Urinary bladder (tissue), 4 donors: ENCODE data around the gene ECE1. TPM values are rescaled to one million over a fixed set of nuclear protein-coding genes. Genes with fewer than 3 reads are reported as not detected.
"Not testable (repeated sequence)": the region's sequence is repeated elsewhere in the genome, so short reads cannot be mapped to it uniquely, and the experiment has no call there.

Source experiments
- DNase-seq: peaks from one replicate; pipeline ENCODE4 v3.0.0-alpha.2; 2015; ENCODE audit errors: extremely low spot score
- H3K27ac ChIP-seq: one replicate; pipeline ENCODE4 v1.5.1; 2013; ENCODE audit warnings: low read depth, mild to moderate bottlenecking, moderate library complexity
- H3K36me3 ChIP-seq: one replicate; pipeline ENCODE4 v1.6.1; 2013; ENCODE audit warnings: mild to moderate bottlenecking, moderate library complexity; ENCODE audit not compliant: insufficient read depth
- H3K4me1 ChIP-seq: one replicate; pipeline ENCODE4 v1.6.1; 2013; ENCODE audit warnings: mild to moderate bottlenecking, moderate library complexity; ENCODE audit not compliant: insufficient read depth
- H3K4me3 ChIP-seq: one replicate; pipeline ENCODE4 v1.5.1; 2013; ENCODE audit warnings: low read depth, low read length
- WGBS: extraction: QIAGEN DNeasy Blood & Tissue Kit; methylation state at CpG from one replicate; pipeline ENCODE4 v1.1.7; 2013; 5-methylcytosine and 5-hydroxymethylcytosine counted together
- polyA plus RNA-seq: library from polyadenylated mRNA; stranded (reverse); fragments of 200-250 nt; gene quantifications from one replicate; pipeline ENCODE4 v1.2.3, GENCODE V29; 2013
- total RNA-seq: library from RNA; depleted of rRNA; stranded (reverse); fragments of >200 nt; gene quantifications from one replicate; pipeline ENCODE4 v1.2.3, GENCODE V29; 2014
- donor health status: healthy with polysubstance abuse.
- donor health status: healthy.

The ECE1 gene
- total and polyA plus RNA-seq, 2 donors = 32.5 to 121 TPM

DNA sequence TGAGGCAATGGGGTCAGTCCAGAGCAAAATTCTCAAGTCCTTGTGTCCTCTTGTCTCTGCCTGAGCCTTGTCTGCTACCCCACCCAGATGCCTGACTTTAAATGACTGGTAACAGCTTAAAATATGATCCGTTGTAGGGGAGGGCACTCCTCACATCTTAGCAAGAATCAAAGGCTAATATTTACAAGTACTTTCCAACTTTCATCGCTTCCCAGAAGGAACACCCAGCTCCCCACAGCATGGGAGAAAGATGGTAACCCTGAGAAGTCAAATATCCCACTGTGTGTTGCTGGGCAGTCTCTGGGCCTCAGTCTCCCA lies 5.2 kb downstream of the ECE1 start:
- Histone ChIP-seq H3K27ac (no peak overlapping the region), H3K4me1 (no peaks in the 10 kb centered on the region), H3K36me3 (no peaks in the 10 kb centered on the region), H3K4me3 (no peak overlapping the region)
- DNase-seq = no peak
- 61% methylated on average over 2 of the region's 2 CpGs for WGBS

DNA sequence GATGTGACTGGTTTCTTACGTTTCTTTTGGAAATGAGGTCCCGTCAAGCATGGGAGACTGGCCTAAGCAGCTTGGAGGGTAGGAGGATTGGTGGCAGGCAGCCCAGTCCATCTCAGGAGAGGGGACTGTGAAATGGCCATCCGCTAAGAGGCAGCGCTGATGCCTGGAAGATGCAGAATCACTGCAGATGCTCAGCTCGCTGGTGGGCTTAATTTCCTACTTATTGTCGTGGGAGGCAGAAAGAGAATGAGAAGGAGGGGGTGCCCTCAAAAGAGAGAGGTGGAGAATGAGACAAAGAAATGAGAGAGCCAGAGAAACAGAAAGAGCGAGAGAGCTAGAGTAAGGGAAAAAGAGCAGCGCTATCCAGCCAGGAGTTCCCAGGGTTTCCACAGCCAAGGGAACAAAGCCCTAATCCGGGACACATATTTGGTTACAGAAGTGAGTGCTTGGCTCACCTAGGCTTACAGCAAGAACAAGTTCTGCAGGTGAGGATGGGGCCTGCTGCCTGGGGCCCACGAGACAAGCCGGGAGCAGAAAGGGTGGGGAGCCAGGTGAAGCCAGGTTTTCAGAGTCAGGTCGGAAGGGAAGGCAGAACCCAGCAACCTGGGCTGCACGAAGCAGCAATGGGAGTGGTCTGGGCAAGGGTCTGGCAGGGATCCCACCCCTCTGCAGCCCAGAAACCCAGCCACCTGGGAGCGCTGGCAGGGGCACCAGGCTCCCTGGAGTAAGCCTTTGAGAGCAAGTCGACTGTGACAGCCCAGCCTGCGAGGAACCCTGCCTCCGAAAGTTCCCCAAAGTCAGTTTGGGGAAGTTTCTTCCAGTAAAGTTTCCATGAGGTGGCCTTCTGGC lies 5.8 kb downstream of the ECE1 start:
- H3K4me1 ChIP-seq = no peaks in the 10 kb centered on the region
- no peak overlapping the region for H3K27ac ChIP-seq
- WGBS = 82% methylated on average over 17 of the region's 17 CpGs

DNA sequence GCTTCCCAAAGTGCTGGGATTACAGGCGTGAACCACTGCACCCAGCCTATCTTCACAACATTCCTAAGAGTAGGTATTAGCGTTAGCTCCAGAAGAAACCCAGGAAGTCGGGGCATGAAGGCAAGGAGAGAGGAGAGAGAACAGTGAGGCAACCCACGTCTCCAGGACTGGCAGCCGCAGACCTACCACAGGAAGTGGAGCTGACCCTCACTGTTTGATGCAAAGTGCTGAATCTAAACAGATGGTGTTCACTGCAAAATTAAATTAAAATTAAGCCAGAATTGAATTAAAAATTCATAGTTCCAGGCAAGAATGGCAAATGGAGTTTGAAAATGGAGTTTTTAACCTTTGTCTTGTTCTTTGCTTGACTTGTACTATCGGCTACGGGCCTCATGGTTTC lies 6.7 kb downstream of the ECE1 start:
- H3K36me3 ChIP-seq = no peaks in the 10 kb centered on the region
- H3K27ac ChIP-seq = no peak overlapping the region
- 91% methylated on average over 7 of the region's 7 CpGs for WGBS
- H3K4me3 ChIP-seq = no peak overlapping the region
- H3K4me1 ChIP-seq = no peaks in the 10 kb centered on the region
- no peak for DNase-seq

More for the DNA sequence above, 5.8 kb downstream of the ECE1 start:
- DNase-seq = no peak
- H3K4me3 ChIP-seq = no peak overlapping the region
- H3K36me3 ChIP-seq = no peaks in the 10 kb centered on the region

DNA sequence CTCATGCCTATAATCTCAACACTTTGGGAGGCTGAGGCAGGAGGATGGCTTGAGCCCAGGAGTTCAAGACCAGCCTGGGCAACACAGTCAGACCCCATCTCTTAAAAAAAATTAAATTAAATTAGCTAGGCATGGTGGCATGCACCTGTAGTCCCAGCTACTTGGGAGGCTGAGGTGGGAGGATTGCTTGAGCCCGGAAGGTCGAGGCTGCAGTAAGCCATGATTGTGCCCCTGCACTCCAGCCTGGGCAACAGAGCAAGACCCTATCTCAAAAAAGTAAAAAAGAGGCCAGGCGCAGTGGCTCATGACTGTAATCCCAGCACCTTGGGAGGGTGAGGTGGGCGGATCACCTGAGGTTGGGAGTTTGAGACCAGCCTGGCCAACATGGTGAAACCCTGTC lies 8.2 kb downstream of the ECE1 start:
- WGBS = over 99% methylated on average over 4 of the region's 4 CpGs
- DNase-seq, H3K27ac ChIP-seq, H3K4me3 ChIP-seq, H3K4me1 ChIP-seq, H3K36me3 ChIP-seq: not testable (repeated sequence)

DNA sequence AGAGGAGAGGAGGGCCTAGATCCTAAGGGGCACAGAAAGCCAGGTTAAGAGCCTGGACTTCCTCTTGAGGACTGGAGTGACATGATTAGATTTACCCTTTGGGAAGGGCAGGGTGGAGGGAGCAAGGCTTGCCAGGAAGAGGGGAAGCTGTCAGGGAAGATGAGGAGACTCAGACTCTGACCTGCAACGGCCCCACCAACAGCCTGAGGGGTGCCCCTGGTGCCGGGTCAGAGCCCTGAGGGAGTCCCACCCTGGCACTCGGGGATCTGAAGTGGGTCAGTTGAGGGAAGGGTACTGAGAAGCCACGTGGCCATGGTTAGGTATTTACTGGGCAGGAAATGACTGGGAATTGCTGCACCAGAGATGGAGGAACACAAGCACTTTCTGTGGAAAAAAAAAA lies 9.8 kb downstream of the ECE1 start:
- DNase-seq = no peak
- H3K27ac ChIP-seq = peak overlapping the region; percentile 23
- H3K4me1 ChIP-seq = no peaks in the 10 kb centered on the region
- no peaks in the 10 kb centered on the region for H3K36me3 ChIP-seq
- H3K4me3 ChIP-seq = no peak overlapping the region
- WGBS = 63% methylated on average over 4 of the region's 4 CpGs

DNA sequence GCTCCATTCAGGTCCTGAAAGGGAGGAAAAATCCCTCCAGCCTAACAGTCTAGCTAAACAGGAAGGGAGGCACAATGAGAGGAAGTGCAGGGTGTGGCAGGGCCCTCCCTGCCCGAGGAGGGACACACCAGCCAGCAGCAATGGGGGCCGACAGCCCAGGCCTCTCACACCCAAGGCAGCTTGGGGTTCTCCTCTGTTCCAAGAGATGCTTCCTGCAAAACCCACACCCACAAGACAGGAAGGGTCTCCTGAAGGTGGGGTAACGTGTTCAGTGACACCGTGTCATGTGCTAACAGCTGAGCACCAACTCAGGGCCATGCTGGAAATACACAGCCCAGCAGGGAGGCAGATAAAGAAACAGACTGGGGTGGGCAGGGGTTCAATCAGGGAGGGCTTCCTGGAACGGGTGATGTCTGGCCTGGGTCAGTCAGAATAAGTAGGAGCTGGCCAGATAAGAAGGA lies 10.2 kb downstream of the ECE1 start:
- Histone ChIP-seq H3K4me1 (no peaks in the 10 kb centered on the region), H3K4me3 (no peak overlapping the region), H3K27ac (peak overlapping the region; percentile 23), H3K36me3 (no peaks in the 10 kb centered on the region)
- WGBS = 46% methylated on average over 5 of the region's 5 CpGs
- no peak for DNase-seq

DNA sequence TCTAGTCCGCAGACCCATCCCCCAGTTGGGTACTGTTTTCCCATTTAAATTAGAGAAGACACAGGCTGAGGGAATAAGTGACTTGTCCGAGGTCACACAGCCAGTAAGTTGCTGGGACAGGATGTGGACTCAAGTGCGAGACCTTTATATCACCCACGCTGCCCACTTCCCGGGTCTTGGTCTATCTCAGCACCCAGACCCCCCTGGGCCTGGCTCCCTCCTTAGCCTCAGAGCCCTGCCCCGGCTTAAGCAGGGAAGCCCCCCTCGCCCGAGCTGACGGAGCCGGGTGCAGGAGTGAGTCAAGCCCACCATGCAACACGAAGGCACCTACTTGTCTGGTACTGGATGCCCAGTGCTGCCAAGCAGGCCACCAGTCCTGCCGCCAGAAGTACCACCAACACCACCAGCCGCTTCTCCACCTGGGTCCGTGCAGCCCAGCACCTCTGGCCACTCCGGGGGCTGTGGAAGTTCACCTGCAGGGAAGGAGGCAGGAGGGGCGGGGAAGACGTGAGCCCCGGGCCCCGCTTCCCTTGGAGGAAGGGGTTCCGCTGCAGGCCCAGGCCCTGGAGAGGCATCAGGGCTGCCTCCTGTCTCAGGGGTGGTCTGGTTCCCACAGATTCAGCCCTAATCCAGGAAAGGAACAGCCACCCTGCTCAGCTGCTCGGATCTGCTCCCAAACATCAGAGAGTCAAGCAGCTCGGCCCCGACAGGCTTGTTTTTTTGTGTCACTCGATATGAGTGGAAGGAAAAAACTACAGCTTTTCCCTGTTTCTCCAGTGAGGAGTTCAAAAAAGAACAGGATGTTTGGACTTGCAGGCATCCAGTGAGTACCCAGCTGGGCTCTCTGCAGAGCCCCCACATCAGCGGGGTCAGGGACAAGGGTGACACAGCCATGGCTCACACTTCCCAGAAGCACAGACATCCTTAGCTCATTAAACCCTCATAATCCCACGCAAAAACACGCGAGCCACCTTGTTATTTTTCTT lies 11.1 kb downstream of the ECE1 start:
- no peaks in the 10 kb centered on the region for H3K4me1 ChIP-seq
- H3K4me3 ChIP-seq = no peak overlapping the region
- WGBS = 72% methylated on average over 28 of the region's 28 CpGs
- no peaks in the 10 kb centered on the region for H3K36me3 ChIP-seq
- peak overlapping the region; percentile 71 for H3K27ac ChIP-seq
- DNase-seq = no peak

DNA sequence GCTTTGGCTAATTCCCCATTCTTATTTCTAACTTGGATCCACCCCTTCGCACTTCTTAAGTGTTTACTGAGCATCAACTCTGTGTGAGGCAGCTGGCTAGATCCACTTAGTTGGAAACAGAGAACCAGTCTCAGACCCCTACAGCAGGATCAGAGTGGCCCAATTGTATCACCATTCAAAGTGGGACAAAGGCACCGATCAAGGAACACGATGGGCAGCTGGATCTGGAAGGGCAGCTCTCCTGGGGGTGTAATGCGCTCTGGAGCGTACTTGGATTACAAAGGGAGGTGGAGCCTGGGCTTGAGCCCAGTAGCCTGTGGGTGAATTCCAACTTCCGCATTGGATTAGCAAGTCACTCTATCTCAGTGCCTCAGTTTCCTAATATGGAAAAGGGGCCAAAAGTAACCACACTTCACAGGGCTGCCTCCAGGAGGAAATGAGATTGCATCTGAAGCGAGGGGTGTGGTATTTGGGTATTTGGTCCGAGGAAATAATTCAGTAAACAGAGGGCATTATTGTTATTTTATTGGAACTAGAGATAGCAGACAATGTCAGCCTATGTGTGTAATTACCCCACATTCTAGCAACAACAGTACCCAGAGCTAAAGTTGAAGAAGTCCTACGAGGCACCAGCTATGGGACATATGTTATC lies 11.9 kb downstream of the ECE1 start:
- H3K27ac ChIP-seq = peak overlapping the region; percentile 18
- H3K4me3 ChIP-seq = no peak overlapping the region
- DNase-seq = no peak
- no peaks in the 10 kb centered on the region for H3K36me3 ChIP-seq
- 48% methylated on average over 9 of the region's 9 CpGs for WGBS
- H3K4me1 ChIP-seq = no peaks in the 10 kb centered on the region

DNA sequence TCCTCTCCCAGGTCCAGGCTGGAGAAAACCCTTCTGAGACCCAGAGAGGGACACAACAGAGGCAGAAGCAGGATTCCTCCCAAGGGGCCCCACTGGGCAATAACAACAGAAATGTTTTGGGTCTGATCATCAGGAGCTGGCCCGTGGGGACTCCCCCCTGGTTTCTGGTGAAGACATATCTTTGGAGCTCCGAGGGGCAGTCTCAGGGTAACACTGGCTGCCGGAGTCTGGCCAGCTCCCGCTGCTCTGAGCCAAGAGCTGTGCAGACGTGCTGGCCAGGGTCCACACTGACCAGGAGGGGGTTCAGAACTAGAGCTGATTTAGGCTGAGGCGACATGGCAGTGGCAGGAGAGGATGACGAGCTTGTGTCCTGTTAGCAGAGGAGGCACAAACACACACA lies 13.1 kb downstream of the ECE1 start:
- Histone ChIP-seq H3K4me1 (no peaks in the 10 kb centered on the region), H3K4me3 (no peak overlapping the region), H3K36me3 (no peaks in the 10 kb centered on the region)

DNA sequence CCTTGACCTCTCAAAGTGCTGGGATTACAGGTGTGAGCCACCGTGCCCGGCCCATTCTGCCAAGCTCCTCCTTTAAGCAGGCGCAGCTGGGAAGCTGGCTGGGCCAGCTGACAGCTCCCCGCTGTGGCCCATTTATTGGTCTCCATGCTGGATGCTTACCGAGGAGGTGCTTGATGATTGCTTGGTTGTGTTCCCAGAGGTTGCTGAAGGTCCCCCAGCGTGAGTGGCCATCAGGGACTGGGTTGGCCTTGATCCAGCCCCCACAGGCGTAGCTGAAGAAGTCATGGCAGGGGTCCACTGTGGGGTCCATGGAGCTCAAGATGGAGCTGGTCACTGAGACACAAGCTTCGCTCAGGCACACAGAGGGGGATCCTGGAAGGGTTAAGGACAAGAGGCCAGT lies 17.7 kb downstream of the ECE1 start:
- 90% methylated on average over 8 of the region's 8 CpGs for WGBS
- Histone ChIP-seq H3K27ac (no peak overlapping the region), H3K4me3 (no peak overlapping the region), H3K4me1 (no peaks in the 10 kb centered on the region), H3K36me3 (no peaks in the 10 kb centered on the region)
- no peak for DNase-seq

More for the DNA sequence above, 13.1 kb downstream of the ECE1 start:
- no peak for DNase-seq
- WGBS = 30% methylated on average over 7 of the region's 7 CpGs
- H3K27ac ChIP-seq = no peak overlapping the region

DNA sequence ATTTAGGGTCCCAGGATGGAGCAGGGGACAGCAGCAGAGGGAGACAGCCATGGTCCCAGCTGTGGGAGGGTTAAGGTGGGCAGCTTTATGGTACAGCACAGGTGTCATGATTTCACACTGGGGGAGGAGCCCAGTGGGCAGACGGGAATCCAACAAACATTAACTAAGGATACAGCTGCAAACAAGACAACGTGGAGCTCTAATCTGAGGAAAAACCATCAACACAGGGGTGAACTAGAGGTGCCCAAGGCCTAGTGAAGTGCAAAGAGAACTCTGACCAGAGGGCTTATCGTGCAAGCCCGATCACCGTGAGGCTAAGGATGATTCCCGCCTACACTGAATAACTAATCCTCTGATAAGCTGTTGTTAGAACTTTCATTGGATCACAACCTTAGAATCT lies 18.7 kb downstream of the ECE1 start:
- H3K4me3 ChIP-seq = no peak overlapping the region
- WGBS = 79% methylated on average over 6 of the region's 6 CpGs
- no peaks in the 10 kb centered on the region for H3K4me1 ChIP-seq
- H3K36me3 ChIP-seq = no peaks in the 10 kb centered on the region
- no peak for DNase-seq
- H3K27ac ChIP-seq = no peak overlapping the region

DNA sequence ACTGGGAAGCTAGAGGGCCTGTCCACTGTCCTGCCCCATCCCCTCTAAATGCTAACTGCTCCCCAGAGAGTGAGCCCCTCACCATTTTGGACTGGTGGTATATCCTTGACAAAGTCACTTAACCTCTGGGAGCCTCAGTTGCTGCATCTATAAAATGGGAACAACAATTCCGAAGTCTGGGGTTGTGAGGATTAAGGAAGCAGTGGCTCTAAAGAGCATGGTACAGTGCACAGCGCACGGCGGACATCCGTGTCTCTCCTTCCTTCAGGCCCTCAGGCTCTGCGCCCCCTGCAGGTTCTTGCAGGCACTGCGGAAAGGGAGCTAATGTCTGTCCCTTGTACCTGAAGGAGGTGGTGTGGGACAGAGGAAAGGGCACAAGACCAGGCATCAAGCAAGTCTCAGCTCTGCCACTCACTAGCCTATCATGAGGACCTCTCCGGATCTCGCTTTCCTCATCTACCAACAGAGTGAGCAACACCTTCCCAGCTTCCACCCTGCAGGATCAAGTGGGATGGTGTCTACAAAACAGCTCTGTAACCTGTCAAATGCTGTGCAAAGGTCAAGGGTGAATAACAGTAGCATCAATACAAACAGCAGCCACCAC lies 20.1 kb downstream of the ECE1 start:
- 60% methylated on average over 9 of the region's 9 CpGs for whole genome bisulfite sequencing
- no peak overlapping the region for H3K4me3 ChIP-seq
- H3K4me1 ChIP-seq = no peaks in the 10 kb centered on the region
- no peak overlapping the region for H3K27ac ChIP-seq
- no peaks in the 10 kb centered on the region for H3K36me3 ChIP-seq
- no peak for DNase-seq

DNA sequence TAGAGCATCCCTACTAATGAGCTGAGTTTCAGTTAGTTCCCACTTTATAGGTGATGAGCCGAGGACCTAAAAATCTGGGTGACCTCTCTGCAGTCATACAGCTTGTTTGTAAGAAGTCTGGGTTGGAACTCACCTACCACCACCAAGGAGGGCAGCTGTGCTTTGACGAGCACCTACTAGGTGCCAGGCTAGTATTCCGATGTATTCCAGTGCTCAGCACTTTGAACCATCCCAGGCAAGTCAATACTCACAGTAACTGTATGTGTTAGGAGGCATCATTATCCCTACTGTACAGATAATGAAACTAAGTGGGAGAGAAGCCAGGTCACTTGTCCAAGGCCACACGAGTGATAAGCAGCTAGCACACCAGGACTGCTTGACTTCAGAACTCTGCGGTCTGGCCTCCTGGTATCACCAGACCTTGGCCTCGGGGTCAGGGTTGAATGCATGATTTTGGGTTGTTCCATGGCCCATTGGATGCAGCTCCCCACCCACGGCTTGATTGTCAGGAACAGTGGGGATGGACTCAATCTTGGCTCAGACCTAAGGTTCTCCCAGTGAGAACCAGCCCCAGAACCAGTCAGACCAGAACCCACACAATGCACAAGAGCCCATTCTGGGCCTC lies 20.7 kb downstream of the ECE1 start:
- WGBS = 82% methylated on average over 7 of the region's 7 CpGs
- DNase-seq = no peak
- Histone ChIP-seq H3K4me1 (no peaks in the 10 kb centered on the region), H3K36me3 (no peaks in the 10 kb centered on the region), H3K27ac (no peak overlapping the region), H3K4me3 (no peak overlapping the region)
